GM13976 (cell line): ENCODE data around the gene CCAR1.
"Not testable (repeated sequence)": the region's sequence is repeated elsewhere in the genome, so short reads cannot be mapped to it uniquely, and the experiment has no call there.

Experiments
- DNase-seq: peaks from one replicate; pipeline ENCODE4 v3.0.0; 2012; ENCODE audit warnings: low spot score
- in situ Hi-C: fragments of 300-500 bp; cut with MboI; formaldehyde crosslinking; loops from one replicate; pipeline ENCODE4 v1.12.0; 2022; ENCODE audit warnings: low sequenced_read_pairs, mixed read lengths, inconsistent platforms; ENCODE audit not compliant: unreplicated experiment
- TF ChIP-seq, protein P1 (sequence below): IDR thresholded peaks from 2 replicates; pipeline ENCODE4 v1.5.1; 2012; ENCODE audit warnings: borderline replicate concordance, mild to moderate bottlenecking; ENCODE audit not compliant: insufficient read depth; ENCODE audit errors: extremely low read depth, missing control alignments, control extremely low read depth

Gene CCAR1

DNA sequence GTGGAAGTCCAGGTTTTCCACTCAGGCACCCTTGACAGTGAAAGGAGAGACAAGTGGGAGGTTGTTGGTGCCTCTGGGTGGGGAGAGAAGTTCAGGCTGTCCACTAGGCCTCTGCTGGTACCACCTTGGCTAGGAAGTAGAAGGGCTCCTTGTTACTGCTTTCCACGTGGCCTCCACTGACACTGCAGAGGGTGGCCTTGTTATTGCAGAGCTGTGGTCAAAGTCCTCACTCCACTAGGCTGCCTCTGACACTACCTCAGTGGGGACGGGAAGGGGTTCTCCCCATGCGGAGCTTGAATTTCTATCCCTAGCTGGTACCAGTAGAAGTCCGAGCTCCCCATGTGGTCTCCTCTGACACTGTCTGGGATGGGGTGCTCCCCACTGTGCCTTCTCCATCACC is 91.4 kb downstream of the CCAR1 start:
- in situ Hi-C loops = no loop called here
- TF ChIP-seq, protein P1, sequence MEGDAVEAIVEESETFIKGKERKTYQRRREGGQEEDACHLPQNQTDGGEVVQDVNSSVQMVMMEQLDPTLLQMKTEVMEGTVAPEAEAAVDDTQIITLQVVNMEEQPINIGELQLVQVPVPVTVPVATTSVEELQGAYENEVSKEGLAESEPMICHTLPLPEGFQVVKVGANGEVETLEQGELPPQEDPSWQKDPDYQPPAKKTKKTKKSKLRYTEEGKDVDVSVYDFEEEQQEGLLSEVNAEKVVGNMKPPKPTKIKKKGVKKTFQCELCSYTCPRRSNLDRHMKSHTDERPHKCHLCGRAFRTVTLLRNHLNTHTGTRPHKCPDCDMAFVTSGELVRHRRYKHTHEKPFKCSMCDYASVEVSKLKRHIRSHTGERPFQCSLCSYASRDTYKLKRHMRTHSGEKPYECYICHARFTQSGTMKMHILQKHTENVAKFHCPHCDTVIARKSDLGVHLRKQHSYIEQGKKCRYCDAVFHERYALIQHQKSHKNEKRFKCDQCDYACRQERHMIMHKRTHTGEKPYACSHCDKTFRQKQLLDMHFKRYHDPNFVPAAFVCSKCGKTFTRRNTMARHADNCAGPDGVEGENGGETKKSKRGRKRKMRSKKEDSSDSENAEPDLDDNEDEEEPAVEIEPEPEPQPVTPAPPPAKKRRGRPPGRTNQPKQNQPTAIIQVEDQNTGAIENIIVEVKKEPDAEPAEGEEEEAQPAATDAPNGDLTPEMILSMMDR = no peak
- no peak for DNase-seq

DNA sequence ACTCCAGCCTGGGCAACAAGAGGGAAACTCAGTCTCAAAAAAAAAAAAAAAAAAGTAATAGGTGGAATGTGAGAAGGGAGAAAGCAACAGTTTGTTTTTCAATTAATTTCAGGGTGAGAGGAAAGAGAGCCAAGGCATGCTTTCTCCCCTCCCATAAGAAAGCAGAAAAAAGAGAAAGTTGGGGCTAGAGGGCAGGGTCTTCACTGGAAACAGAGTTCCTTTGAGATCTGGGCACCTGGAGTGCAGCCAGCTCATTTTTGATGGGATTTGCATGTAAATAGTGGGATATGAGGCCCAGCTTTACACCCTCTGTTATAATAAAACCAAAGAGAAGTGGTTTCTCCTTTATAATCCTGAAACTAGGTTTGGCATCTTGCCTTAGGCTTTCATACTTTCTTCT is 92.5 kb downstream of the CCAR1 start:
- in situ Hi-C loops = no loop called here
- DNase-seq = no peak
- TF ChIP-seq, protein P1 = no peak

- DNase-seq = no peak
- in situ Hi-C loops = no loop called here
- TF ChIP-seq, protein P1 = no peak
Measured at GRCh38 chr10:68816796-68817412, 95.9 kb downstream of the CCAR1 start.

DNA sequence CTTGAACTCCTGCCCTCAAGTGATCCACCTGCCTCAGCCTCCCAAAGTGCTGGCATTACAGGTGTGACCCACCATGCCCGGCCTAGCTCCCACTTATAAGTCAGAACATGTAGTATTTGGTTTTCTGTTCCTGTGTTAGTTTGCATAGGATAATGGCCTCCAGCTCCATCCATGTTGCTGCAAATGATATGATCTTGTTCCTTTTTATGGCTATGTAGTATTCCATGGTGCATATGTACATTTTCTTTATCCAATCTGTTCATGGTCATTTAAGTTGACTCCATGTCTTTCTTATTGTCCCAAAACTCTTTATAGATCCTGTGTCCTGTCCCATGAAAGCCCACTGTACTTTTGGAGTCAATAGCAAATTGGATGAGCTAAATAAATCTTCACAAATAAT is 99.3 kb downstream of the CCAR1 start:
- in situ Hi-C loops, DNase-seq: not testable (repeated sequence)

DNA sequence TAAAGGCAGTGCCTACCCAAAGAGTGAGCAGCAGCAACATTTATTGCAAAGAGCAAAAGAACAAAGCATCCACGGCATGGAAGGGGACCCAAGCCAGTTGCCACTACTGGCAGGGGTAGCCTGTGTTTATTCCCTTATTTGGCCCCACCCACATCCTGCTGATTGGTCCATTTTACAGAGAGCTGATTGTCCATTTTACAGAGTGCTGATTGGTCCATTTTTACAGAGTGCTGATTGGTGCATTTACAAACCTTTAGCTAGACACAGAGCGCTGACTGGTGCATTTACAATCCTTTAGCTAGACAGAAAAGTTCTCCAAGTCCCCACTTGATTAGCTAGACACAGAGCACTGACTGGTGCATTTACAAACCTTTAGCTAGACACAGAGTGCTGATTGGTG is 101.6 kb downstream of the CCAR1 start:
- DNase-seq = not testable (repeated sequence)

DNA sequence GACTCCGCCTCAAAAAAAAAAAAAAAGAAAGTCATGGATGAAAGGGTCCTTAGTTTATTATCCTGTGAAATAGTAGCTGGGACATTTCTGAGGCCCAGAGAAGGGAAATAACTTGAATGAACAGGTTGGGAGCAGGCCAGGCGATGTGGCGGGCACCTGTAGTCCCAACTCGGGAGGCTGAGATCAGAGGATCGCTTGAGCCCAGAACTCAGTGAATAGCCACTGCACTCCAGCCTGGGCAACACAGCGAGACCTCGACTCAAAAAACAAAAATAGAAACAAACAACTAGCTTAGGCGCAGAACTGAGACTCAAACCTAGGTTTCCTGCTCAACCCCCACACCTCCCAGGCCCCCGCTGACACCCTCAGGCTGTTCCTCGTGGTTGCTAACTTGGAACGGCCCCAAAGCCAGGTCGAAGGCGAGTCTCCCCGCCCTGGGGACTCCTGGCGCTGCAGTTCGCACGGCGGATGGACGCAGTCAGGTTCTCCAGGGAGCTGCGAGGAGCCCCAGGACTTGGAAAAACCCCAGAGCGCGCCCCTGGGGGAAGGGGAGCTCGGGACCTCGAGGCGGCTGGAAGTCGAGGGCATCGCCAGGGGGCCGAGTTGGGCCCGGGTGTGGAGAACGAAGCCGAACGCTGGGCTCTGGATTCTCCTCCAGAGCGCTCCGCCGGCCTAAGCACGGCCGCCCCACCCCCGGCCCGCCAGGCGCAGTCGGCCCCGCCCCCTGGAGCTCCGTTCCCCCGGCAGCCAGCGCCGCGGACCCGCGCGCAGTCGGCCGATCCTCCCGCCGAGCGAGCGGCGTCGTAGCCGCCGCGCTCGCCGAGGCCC is 105.9 kb downstream of the CCAR1 start, which contains the start of gene STOX1:
Gene STOX1, plus strand, starts transcription at position 768 of the 828 bp plus-strand sequence. CDS start 93 bp downstream, outside the sequence.
- DNase-seq = peak; percentile 86
- in situ Hi-C loops = no loop called here
- TF ChIP-seq, protein P1 = no peak

More for the DNA sequence above, 101.6 kb downstream of the CCAR1 start:
- in situ Hi-C loops = not testable (repeated sequence)

- DNase-seq, in situ Hi-C loops: not testable (repeated sequence)
Measured at GRCh38 chr10:68827592-68827959, 106.5 kb downstream of the CCAR1 start.

DNA sequence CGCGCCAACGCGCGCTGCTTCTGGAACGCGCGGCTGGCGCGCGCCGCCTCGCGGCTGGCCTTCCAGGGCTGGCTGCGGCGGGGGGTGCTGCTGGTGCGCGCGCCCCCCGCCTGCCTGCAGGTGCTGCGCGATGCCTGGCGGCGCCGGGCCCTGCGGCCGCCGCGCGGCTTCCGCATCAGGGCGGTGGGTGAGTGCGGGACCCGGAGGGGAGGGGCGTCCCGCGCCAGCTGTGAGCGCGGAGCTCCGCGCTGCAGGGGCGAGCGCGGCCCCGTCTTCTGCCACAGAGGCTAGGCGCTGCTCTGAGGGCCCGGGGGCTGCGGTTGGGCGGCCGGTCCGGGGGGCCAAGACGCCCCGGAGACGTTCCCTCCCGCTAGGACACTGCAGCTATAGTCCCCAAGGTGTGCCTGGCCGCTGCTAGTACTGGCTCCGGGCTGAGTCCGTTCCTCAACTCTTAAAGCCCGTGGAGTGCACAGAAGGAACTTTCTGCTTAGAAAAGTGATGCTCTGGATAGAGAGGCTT is 107.1 kb downstream of the CCAR1 start:
- peak; percentile 30 for DNase-seq
- in situ Hi-C loops = not testable (repeated sequence)
